K562 (cell line): ENCODE measurements around the gene IL10RB. TPM values are rescaled to one million over a fixed set of nuclear protein-coding genes. Genes with fewer than 3 reads are reported as not detected.

Source experiments
- ATAC-seq: fragments of 200-7000 bp; cut with Tn5 transposase; 3 replicates; pipeline ENCODE4 v1.9.1; 2020; ENCODE audit warnings: moderate library complexity
- BruUV-seq: library from RNA; stranded (reverse); fragments of 400-500 nt; replicated peaks from 2 replicates; lab custom pipeline; 2021; lab: Mats Ljungman, UMichigan
- CTCF ChIA-PET: fragments of 300-600 bp; formaldehyde crosslinking; extraction: SDS; loops from one replicate; lab custom pipeline; 2021; ENCODE audit warnings: low intra/inter-chr PET ratio; lab: Yijun Ruan, JAX
- POLR2A ChIA-PET: fragments of 300-600, 350-650 bp; sonication (Branson Sonifier 250); formaldehyde crosslinking; extraction: SDS; loops from one replicate; lab custom pipeline; 2021; ENCODE audit warnings: antibody characterized with exemption, inconsistent platforms; lab: Yijun Ruan, JAX
- DNase-seq, 4 experiments: peaks; one replicate each; pipeline versions ENCODE4 v3.0.0 to v3.0.0-alpha.2; 2011 to 2018; ENCODE audit warnings: low spot score in 3 of 4, mixed read lengths in 3 of 4; ENCODE audit errors: extremely low read depth in 1 of 4
- FAIRE-seq: peaks from 2 replicates; lab custom pipeline; 2011; peaks lifted over from hg19 to GRCh38; lab: Jason Lieb, UNC
- H2AFZ ChIP-seq: 2 replicates; pipeline ENCODE4 v1.6.0; 2011; ENCODE audit warnings: low read depth, low read length, control low read depth, inconsistent platforms
- H3K27ac ChIP-seq: fragments of 200-600 bp; 3 replicates; pipeline ENCODE4 v1.8.0; 2011; ENCODE audit warnings: low read depth, mild to moderate bottlenecking, control low read depth, inconsistent platforms, low read length, moderate library complexity, mixed read lengths; ENCODE audit errors: extremely low read depth
- H3K27me3 ChIP-seq, 2 experiments: fragments of 300-600 bp in 1 of 2; 2 replicates in 1 of 2; 3 replicates in 1 of 2; pipeline versions ENCODE4 v1.6.0 to v1.8.0; 2011; ENCODE audit warnings: inconsistent platforms in 2 of 2, low read length in 2 of 2, mild to moderate bottlenecking in 1 of 2, mixed read lengths in 1 of 2, moderate library complexity in 1 of 2; ENCODE audit not compliant: control insufficient read depth in 2 of 2, insufficient read depth in 2 of 2
- H3K36me3 ChIP-seq: fragments of 300-600 bp; 3 replicates; pipeline ENCODE4 v1.8.0; 2011; ENCODE audit warnings: mild to moderate bottlenecking, low read length, inconsistent platforms; ENCODE audit not compliant: control insufficient read depth, insufficient read depth
- H3K4me1 ChIP-seq, 2 experiments: fragments of 200-600 bp in 1 of 2; replicated peaks in 1 of 2; 2 replicates in 1 of 2; 3 replicates in 1 of 2; pipeline versions ENCODE4 v1.5.1 to v1.8.0; 2011; ENCODE audit warnings: inconsistent platforms in 2 of 2, low read length in 2 of 2, mild to moderate bottlenecking in 1 of 2, mixed read lengths in 1 of 2, moderate library complexity in 1 of 2; ENCODE audit not compliant: control insufficient read depth in 2 of 2, insufficient read depth in 2 of 2
- H3K4me2 ChIP-seq: 2 replicates; pipeline ENCODE4 v1.6.1; 2011; ENCODE audit warnings: low read length, control low read depth, inconsistent platforms, mixed read lengths; ENCODE audit not compliant: insufficient read depth
- H3K4me3 ChIP-seq: fragments of 200-600 bp; sonication (generic), shearing (Covaris generic); 2 replicates; pipeline ENCODE4 v1.5.1; 2016; ENCODE audit warnings: control low read depth, inconsistent platforms
- H3K79me2 ChIP-seq: fragments of 200-600 bp; 3 replicates; pipeline ENCODE4 v1.8.0; 2011; ENCODE audit warnings: low read length, inconsistent platforms; ENCODE audit not compliant: control insufficient read depth, insufficient read depth
- H3K9ac ChIP-seq, 2 experiments: 2 replicates each; pipeline versions ENCODE4 v1.6.0 to v1.6.1; 2011; ENCODE audit warnings: low read depth in 2 of 2, low read length in 2 of 2, control low read depth in 1 of 2, inconsistent platforms in 1 of 2, mild to moderate bottlenecking in 1 of 2, mixed read lengths in 1 of 2; ENCODE audit not compliant: insufficient read depth in 1 of 2
- H3K9me1 ChIP-seq: one replicate; pipeline ENCODE4 v1.6.0; 2011; ENCODE audit warnings: inconsistent platforms, mild to moderate bottlenecking, low read length, moderate library complexity; ENCODE audit not compliant: control insufficient read depth, insufficient read depth
- H3K9me3 ChIP-seq: replicated peaks from 2 replicates; pipeline ENCODE4 v1.5.1; 2011; ENCODE audit warnings: low read depth, low read length, inconsistent platforms; ENCODE audit not compliant: control insufficient read depth, insufficient read depth
- H4K20me1 ChIP-seq: replicated peaks from 2 replicates; pipeline ENCODE4 v1.6.1; 2011; ENCODE audit warnings: low read length, inconsistent platforms, mixed read lengths; ENCODE audit not compliant: control insufficient read depth, insufficient read depth
- CREB1 ChIP-seq, 2 experiments: sonication (generic) in 1 of 2; formaldehyde crosslinking in 1 of 2; IDR thresholded peaks; 2 replicates each; pipeline versions ENCODE4 v1.6.1 to v1.8.0; 2012 to 2022; ENCODE audit warnings: inconsistent platforms in 1 of 2, mild to moderate bottlenecking in 1 of 2, missing genetic modification reagents in 1 of 2, moderate library complexity in 1 of 2
- CREM ChIP-seq: IDR thresholded peaks from 2 replicates; pipeline ENCODE4 v1.6.1; 2014; ENCODE audit warnings: antibody characterized with exemption, low read depth
- ETV6 ChIP-seq, 3 experiments: fragments of 150-350 bp in 1 of 3; sonication (generic) in 1 of 3; formaldehyde crosslinking in 1 of 3; IDR thresholded peaks; 2 replicates each; pipeline versions ENCODE4 v1.6.1 to v1.8.0; 2014 to 2022; ENCODE audit warnings: borderline replicate concordance in 2 of 3, low read depth in 2 of 3, antibody characterized with exemption in 1 of 3, low read length in 1 of 3, mild to moderate bottlenecking in 1 of 3, missing genetic modification reagents in 1 of 3
- GABPB1 ChIP-seq: sonication (generic); formaldehyde crosslinking; IDR thresholded peaks from 2 replicates; pipeline ENCODE4 v1.8.0; 2022; ENCODE audit warnings: mild to moderate bottlenecking, missing genetic modification reagents
- GTF2E2 ChIP-seq: fragments of 200-800 bp; sonication (Bioruptor generic); IDR thresholded peaks from 2 replicates; pipeline ENCODE4 v1.6.1; 2016; ENCODE audit warnings: missing genetic modification characterization, missing compliant biosample characterization
- JUND ChIP-seq, 2 experiments: IDR thresholded peaks; 2 replicates in 1 of 2; 3 replicates in 1 of 2; pipeline ENCODE4 v1.6.1; 2011; ENCODE audit warnings: borderline replicate concordance in 2 of 2, low read depth in 2 of 2, low read length in 2 of 2, improper control_type of control experiment in 1 of 2, missing biosample characterization in 1 of 2, missing genetic modification characterization in 1 of 2, missing genetic modification reagents in 1 of 2
- NFIC ChIP-seq: fragments of 450-650 bp; IDR thresholded peaks from 2 replicates; pipeline ENCODE4 v1.6.1; 2017; ENCODE audit warnings: mild to moderate bottlenecking, inconsistent platforms
- ZNF316 ChIP-seq: fragments of 450-650 bp; IDR thresholded peaks from 2 replicates; pipeline ENCODE4 v1.6.1; 2016
- ZNF347 ChIP-seq: fragments of 450-650 bp; formaldehyde crosslinking; IDR thresholded peaks from 2 replicates; pipeline ENCODE4 v1.4.0; 2020; ENCODE audit warnings: low read depth, mild to moderate bottlenecking, moderate library complexity
- WGBS: fragments of 100-300 bp; shearing (Covaris generic); methylation state at CpG from one replicate; pipeline ENCODE4 v1.1.6; 2016; ENCODE audit warnings: low coverage, mixed read lengths; ENCODE audit not compliant: insufficient coverage; ENCODE audit errors: missing lambda C conversion rate; 5-methylcytosine and 5-hydroxymethylcytosine counted together
- in situ Hi-C: fragments of 300-500 bp; cut with MboI; formaldehyde crosslinking; loops from 4 replicates; pipeline ENCODE4 v1.15.0; 2018; ENCODE audit warnings: inconsistent platforms, mixed read lengths
- intact Hi-C: fragments of 100-400 bp; cut with micrococcal nuclease; formaldehyde crosslinking; loops from 2 replicates; pipeline ENCODE4 v1.14.2; 2022
- polyA plus RNA-seq, 8 experiments: library from polyadenylated mRNA; depleted of rRNA in 4 of 8; stranded (reverse) in 5 of 8; unstranded in 3 of 8; fragments of >200 nt; fragmentation: Nextera tagmentation in 2 of 8; fragmentation: Illumina TruSeq in 1 of 8; extraction: Ambion mirVana in 2 of 8; extraction: Trizol in 1 of 8; gene quantifications; 2 replicates each; pipeline versions ENCODE4 v1.2.1 to v1.2.3, GENCODE V29; 2011 to 2014; ENCODE audit warnings: inconsistent platforms in 1 of 8, missing spikeins in 1 of 8
- total RNA-seq, 7 experiments: library from RNA; depleted of rRNA in 6 of 7; stranded (reverse); fragments of >200 nt in 6 of 7; fragmentation: Illumina TruSeq in 2 of 7; extraction: Trizol in 2 of 7; gene quantifications; 2 replicates each; pipeline versions ENCODE4 v1.2.1 to v1.2.3, GENCODE V29; 2011 to 2021; ENCODE audit warnings: low replicate concordance in 1 of 7
- TF ChIP-seq, protein P1 (sequence below): IDR thresholded peaks from 2 replicates; pipeline ENCODE4 v1.6.1; 2012; ENCODE audit warnings: low read depth, low read length, improper control_type of control experiment, borderline replicate concordance
- TF ChIP-seq, protein P2 (sequence below), 2 experiments: fragments of 450-650 bp in 1 of 2; sonication (generic) in 1 of 2; formaldehyde crosslinking in 1 of 2; IDR thresholded peaks in 1 of 2; conservative IDR thresholded peaks in 1 of 2; 2 replicates each; pipeline versions ENCODE4 v1.6.1 to v1.8.1; 2016 to 2023; ENCODE audit warnings: mild to moderate bottlenecking in 2 of 2, moderate library complexity in 2 of 2, inconsistent platforms in 1 of 2, missing genetic modification reagents in 1 of 2
- TF ChIP-seq, protein P3 (sequence below): fragments of 250-450 bp; sonication (Bioruptor Pico); IDR thresholded peaks from 2 replicates; pipeline ENCODE4 v1.8.0; 2022; ENCODE audit warnings: moderate library complexity, mild to moderate bottlenecking, inconsistent platforms

The IL10RB gene
- total and polyA plus RNA-seq, 9 of the 15 experiments (the other 6 are each of a cell fraction or from before 2014, with no cell fraction given): 10.9 to 33.8 (median 23.0) TPM

DNA sequence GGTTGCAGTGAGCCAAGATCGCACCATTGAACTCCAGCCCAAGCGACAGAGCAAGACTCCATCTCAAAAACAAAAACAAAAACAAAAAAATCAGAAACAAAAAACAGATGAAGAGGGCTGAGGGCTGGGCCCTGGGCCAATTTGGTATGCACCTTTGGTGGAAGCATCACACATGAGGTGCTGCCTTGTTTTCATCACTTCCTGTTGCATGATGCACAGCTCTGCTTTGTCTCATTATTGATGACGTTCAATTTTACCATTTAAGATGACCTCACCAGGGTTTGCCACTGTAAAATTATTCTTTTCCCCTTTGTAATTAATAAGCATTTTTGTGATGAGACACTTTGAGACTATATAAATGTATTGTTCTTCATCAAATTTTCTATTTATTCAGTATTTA is 46.2 kb upstream of the IL10RB start:
- H3K4me3 ChIP-seq: no peak overlapping the region
- no peak overlapping the region for H3K9ac ChIP-seq
- H3K4me2 ChIP-seq: no peak overlapping the region
- ChIA-PET POLR2A (no interaction called here), CTCF (no interaction called here)
- no peak overlapping the region for H3K27ac ChIP-seq
- H4K20me1 ChIP-seq: no peaks in the 10 kb centered on the region
- no peaks in the 10 kb centered on the region for H3K27me3 ChIP-seq
- DNase-seq (no peak), FAIRE-seq (no peak), ATAC-seq (no peak)
- peaks cover 13 to 19% of the 10 kb centered on the region in 2 experiments; a peak in 4 of 5 replicates for H3K4me1 ChIP-seq
- no TSS peak for BruUV-seq
- TF ChIP-seq, protein P1, sequence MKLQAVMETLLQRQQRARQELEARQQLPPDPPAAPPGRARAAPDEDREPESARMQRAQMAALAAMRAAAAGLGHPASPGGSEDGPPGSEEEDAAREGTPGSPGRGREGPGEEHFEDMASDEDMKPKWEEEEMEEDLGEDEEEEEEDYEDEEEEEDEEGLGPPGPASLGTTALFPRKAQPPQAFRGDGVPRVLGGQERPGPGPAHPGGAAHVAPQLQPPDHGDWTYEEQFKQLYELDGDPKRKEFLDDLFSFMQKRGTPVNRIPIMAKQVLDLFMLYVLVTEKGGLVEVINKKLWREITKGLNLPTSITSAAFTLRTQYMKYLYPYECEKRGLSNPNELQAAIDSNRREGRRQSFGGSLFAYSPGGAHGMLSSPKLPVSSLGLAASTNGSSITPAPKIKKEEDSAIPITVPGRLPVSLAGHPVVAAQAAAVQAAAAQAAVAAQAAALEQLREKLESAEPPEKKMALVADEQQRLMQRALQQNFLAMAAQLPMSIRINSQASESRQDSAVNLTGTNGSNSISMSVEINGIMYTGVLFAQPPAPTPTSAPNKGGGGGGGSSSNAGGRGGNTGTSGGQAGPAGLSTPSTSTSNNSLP: no peak
- TF ChIP-seq, protein P2, sequence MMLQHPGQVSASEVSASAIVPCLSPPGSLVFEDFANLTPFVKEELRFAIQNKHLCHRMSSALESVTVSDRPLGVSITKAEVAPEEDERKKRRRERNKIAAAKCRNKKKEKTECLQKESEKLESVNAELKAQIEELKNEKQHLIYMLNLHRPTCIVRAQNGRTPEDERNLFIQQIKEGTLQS (IDR thresholded peaks at IDR 0.05): peak; percentile 8; the same call in 1 of the 2 replicates
- TF ChIP-seq, protein P2 (CRISPR knock-in tag; conservative IDR thresholded peaks at IDR 0.05): no peak
- TF ChIP-seq CREM (peak; percentile 83), CREB1 (IDR thresholded peaks at IDR 0.05) (peak; percentile 66), CREB1 (CRISPR knock-in tag; IDR thresholded peaks at IDR 0.05) (peak; percentile 54; the same call in 1 of the 2 replicates), NFIC (peak; percentile 26; the same call in 1 of the 2 replicates), JUND (IDR thresholded peaks at IDR 0.05; ENCODE audit: borderline replicate concordance, low read depth, low read length) (no peak), JUND (tag; IDR thresholded peaks at IDR 0.05; ENCODE audit: borderline replicate concordance, low read depth, low read length) (no peak), GTF2E2 (tag) (no peak), ZNF316 (peak; percentile 11; the same call in 1 of the 2 replicates), GABPB1 (CRISPR knock-in tag) (0 out of 2 replicates have a peak, but pooled peaks have one; percentile 31), ETV6 (IDR thresholded peaks at IDR 0.05; ENCODE audit: borderline replicate concordance in 1 of 2, low read depth in 2 of 2, low read length in 1 of 2) (no peak), ETV6 (CRISPR knock-in tag; IDR thresholded peaks at IDR 0.05; ENCODE audit: borderline replicate concordance) (no peak), ZNF347 (CRISPR knock-in tag) (no peak)
- TF ChIP-seq, protein P3, sequence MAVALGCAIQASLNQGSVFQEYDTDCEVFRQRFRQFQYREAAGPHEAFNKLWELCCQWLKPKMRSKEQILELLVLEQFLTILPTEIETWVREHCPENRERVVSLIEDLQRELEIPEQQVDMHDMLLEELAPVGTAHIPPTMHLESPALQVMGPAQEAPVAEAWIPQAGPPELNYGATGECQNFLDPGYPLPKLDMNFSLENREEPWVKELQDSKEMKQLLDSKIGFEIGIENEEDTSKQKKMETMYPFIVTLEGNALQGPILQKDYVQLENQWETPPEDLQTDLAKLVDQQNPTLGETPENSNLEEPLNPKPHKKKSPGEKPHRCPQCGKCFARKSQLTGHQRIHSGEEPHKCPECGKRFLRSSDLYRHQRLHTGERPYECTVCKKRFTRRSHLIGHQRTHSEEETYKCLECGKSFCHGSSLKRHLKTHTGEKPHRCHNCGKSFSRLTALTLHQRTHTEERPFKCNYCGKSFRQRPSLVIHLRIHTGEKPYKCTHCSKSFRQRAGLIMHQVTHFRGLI (CRISPR knock-in tag): no peak
- 68% methylated on average over 3 of the region's 3 CpGs for WGBS
- intact Hi-C loops: no loop called here
- in situ Hi-C loops: no loop called here
- H3K36me3 ChIP-seq: no peaks in the 10 kb centered on the region
- H3K9me1 ChIP-seq: no peaks in the 10 kb centered on the region
- H2AFZ ChIP-seq: no peak overlapping the region
- no peaks in the 10 kb centered on the region for H3K9me3 ChIP-seq
- no peaks in the 10 kb centered on the region for H3K79me2 ChIP-seq
